ELR (cell line): ENCODE results near the gene BCAS2.

Source experiments
- DNase-seq: peaks from one replicate; pipeline ENCODE4 v3.0.0-alpha.2; 2015; ENCODE audit warnings: low read depth

BCAS2 gene

GRCh38 chr1:114558544-114558943 is 22.9 kb downstream of the BCAS2 start:
- peak; percentile 41 for DNase-seq

- no peak for DNase-seq
These were observed 26.8 kb downstream of the BCAS2 start for GRCh38 chr1:114554577-114554976.

GRCh38 chr1:114552106-114552639 is 29.2 kb downstream of the BCAS2 start:
- no peak for DNase-seq

GRCh38 chr1:114551400-114551799 is 30.0 kb downstream of the BCAS2 start:
- DNase-seq = no peak

GRCh38 chr1:114550336-114550735 is 31.1 kb downstream of the BCAS2 start:
- no peak for DNase-seq

- DNase-seq = no peak
These were observed 32.3 kb downstream of the BCAS2 start for GRCh38 chr1:114549137-114549536.

- DNase-seq = no peak
These were observed 34.3 kb downstream of the BCAS2 start for GRCh38 chr1:114547076-114547475.

- DNase-seq = no peak
These were observed 35.6 kb downstream of the BCAS2 start for GRCh38 chr1:114545796-114546195.

- no peak for DNase-seq
These were observed 36.1 kb downstream of the BCAS2 start for GRCh38 chr1:114545315-114545714.

- DNase-seq = no peak
These were observed 40.6 kb downstream of the BCAS2 start for GRCh38 chr1:114540821-114541220.

GRCh38 chr1:114540272-114540671 is 41.1 kb downstream of the BCAS2 start:
- no peak for DNase-seq

GRCh38 chr1:114536043-114536442 is 45.4 kb downstream of the BCAS2 start:
- DNase-seq = no peak

- DNase-seq = no peak
These were observed 46.0 kb downstream of the BCAS2 start for GRCh38 chr1:114535401-114535800.

GRCh38 chr1:114531094-114531493 is 50.3 kb downstream of the BCAS2 start:
- no peak for DNase-seq

GRCh38 chr1:114530224-114530623 is 51.2 kb downstream of the BCAS2 start:
- no peak for DNase-seq

- no peak for DNase-seq
These were observed 56.5 kb downstream of the BCAS2 start for GRCh38 chr1:114524944-114525343.

- no peak for DNase-seq
These were observed 59.2 kb downstream of the BCAS2 start for GRCh38 chr1:114522264-114522575.

GRCh38 chr1:114521396-114522263 is 59.8 kb downstream of the BCAS2 start:
- DNase-seq = no peak
